ENCODE data around the gene CUTA. TPM values are rescaled to one million over a fixed set of nuclear protein-coding genes. Genes with fewer than 3 reads are reported as not detected.
A peak's percentile ranks its signal among the peaks of the same experiment; 100 is the strongest.

CUTA gene
- polyA plus RNA-seq, 4 donors: 218 to 278 (median 226) TPM

GRCh38 chr6:33424855-33425667, 7.2 kb upstream of the CUTA start:
- no peak for DNase-seq (ENCODE audit: low read depth in 4 of 4, low spot score in 3 of 4)

- no peak for DNase-seq (ENCODE audit: low read depth in 4 of 4, low spot score in 3 of 4)
These were observed 5.9 kb upstream of the CUTA start for GRCh38 chr6:33423777-33424176.

- no peak for DNase-seq (ENCODE audit: low read depth in 4 of 4, low spot score in 3 of 4)
These were observed 3.4 kb upstream of the CUTA start for GRCh38 chr6:33421344-33421643.

- no peak for DNase-seq (ENCODE audit: low read depth in 4 of 4, low spot score in 3 of 4)
These were observed 2.8 kb upstream of the CUTA start for GRCh38 chr6:33420491-33421343.

GRCh38 chr6:33419580-33420490, 1.9 kb upstream of the CUTA start, which contains the start of gene SYNGAP1:
TSS of gene SYNGAP1 (plus strand) at chr6:33420065. CDS start at chr6:33420265, 200 bp downstream.
- DNase-seq (ENCODE audit: low read depth in 4 of 4, low spot score in 3 of 4): peak in 1 of 4 donors; percentile 55

GRCh38 chr6:33418690-33419291, 884 bp upstream of the CUTA start:
- no peak for DNase-seq (ENCODE audit: low read depth in 4 of 4, low spot score in 3 of 4)

GRCh38 chr6:33417128-33417902, 592 bp downstream of the CUTA start:
- DNase-seq (ENCODE audit: low read depth in 4 of 4, low spot score in 3 of 4): no peak

- DNase-seq (ENCODE audit: low read depth in 4 of 4, low spot score in 3 of 4): no peak
These were observed 1.4 kb downstream of the CUTA start for GRCh38 chr6:33416386-33417127.

GRCh38 chr6:33415831-33416230, 2.1 kb downstream of the CUTA start:
- no peak for DNase-seq (ENCODE audit: low read depth in 4 of 4, low spot score in 3 of 4)

GRCh38 chr6:33414592-33415271, 3.2 kb downstream of the CUTA start:
- no peak for DNase-seq (ENCODE audit: low read depth in 4 of 4, low spot score in 3 of 4)

- DNase-seq (ENCODE audit: low read depth in 4 of 4, low spot score in 3 of 4): no peak
These were observed 4.4 kb downstream of the CUTA start for GRCh38 chr6:33413241-33414120.

GRCh38 chr6:33412140-33413009, 5.5 kb downstream of the CUTA start:
- no peak for DNase-seq (ENCODE audit: low read depth in 4 of 4, low spot score in 3 of 4)

GRCh38 chr6:33411632-33412005, 6.3 kb downstream of the CUTA start:
- no peak for DNase-seq (ENCODE audit: low read depth in 4 of 4, low spot score in 3 of 4)

- peak in 1 of 4 donors; percentile 58 for DNase-seq (ENCODE audit: low read depth in 4 of 4, low spot score in 3 of 4)
These were observed 6.9 kb downstream of the CUTA start, which contains the start of gene PHF1 for GRCh38 chr6:33410711-33411631. TSS of gene PHF1 (plus strand) at chr6:33411014. CDS start at chr6:33412264, 1,250 bp downstream.

GRCh38 chr6:33410050-33410710, 7.7 kb downstream of the CUTA start:
- DNase-seq (ENCODE audit: low read depth in 4 of 4, low spot score in 3 of 4): peak; percentile 91 to 95 (median 94)

Measured in right renal pelvis (tissue), 4 donors.